Astrocyte (in vitro differentiated cells and primary cell): ENCODE data around the gene SLPI.

Experiments
- EZH2 ChIP-seq: IDR thresholded peaks from 2 replicates; pipeline ENCODE4 v1.6.1; 2012; ENCODE audit warnings: mild to moderate bottlenecking, low read length, inconsistent platforms; ENCODE audit not compliant: insufficient read depth
- TF ChIP-seq, protein P1 (sequence below): IDR thresholded peaks from 2 replicates; pipeline ENCODE4 v1.5.1; 2011; ENCODE audit warnings: low read depth, mild to moderate bottlenecking, inconsistent platforms, low read length, moderate library complexity; ENCODE audit not compliant: insufficient read depth

- TF ChIP-seq, protein P1, sequence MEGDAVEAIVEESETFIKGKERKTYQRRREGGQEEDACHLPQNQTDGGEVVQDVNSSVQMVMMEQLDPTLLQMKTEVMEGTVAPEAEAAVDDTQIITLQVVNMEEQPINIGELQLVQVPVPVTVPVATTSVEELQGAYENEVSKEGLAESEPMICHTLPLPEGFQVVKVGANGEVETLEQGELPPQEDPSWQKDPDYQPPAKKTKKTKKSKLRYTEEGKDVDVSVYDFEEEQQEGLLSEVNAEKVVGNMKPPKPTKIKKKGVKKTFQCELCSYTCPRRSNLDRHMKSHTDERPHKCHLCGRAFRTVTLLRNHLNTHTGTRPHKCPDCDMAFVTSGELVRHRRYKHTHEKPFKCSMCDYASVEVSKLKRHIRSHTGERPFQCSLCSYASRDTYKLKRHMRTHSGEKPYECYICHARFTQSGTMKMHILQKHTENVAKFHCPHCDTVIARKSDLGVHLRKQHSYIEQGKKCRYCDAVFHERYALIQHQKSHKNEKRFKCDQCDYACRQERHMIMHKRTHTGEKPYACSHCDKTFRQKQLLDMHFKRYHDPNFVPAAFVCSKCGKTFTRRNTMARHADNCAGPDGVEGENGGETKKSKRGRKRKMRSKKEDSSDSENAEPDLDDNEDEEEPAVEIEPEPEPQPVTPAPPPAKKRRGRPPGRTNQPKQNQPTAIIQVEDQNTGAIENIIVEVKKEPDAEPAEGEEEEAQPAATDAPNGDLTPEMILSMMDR: no peak
- no peak for TF ChIP-seq EZH2
These were observed 44.4 kb downstream of the SLPI start for GRCh38 chr20:45209924-45210323.
